Endothelial cell of umbilical vein (primary cell): ENCODE results near the gene EVI2A. TPM values are rescaled to one million over a fixed set of nuclear protein-coding genes. Genes with fewer than 3 reads are reported as not detected.

Source experiments
- BruUV-seq: library from RNA; stranded (reverse); fragments of 400-500 nt; replicated peaks from 2 replicates; lab custom pipeline; 2021; lab: Mats Ljungman, UMichigan
- CTCF ChIA-PET: fragments of 300-600, 350-600 bp; sonication (Branson Sonifier 250); formaldehyde crosslinking; loops from one replicate; lab custom pipeline; 2021; ENCODE audit warnings: antibody characterized with exemption, inconsistent platforms; lab: Charles Lee
- POLR2A ChIA-PET: fragments of 300-600, 350-600 bp; sonication (Branson Sonifier 250); formaldehyde crosslinking; loops from one replicate; lab custom pipeline; 2021; ENCODE audit warnings: antibody characterized with exemption, inconsistent platforms; lab: Charles Lee
- DNase-seq: peaks from one replicate; pipeline ENCODE4 v3.0.0-alpha.2; 2011; ENCODE audit warnings: low read depth, low spot score
- FAIRE-seq: peaks from 2 replicates; lab custom pipeline; 2011; peaks lifted over from hg19 to GRCh38; lab: Jason Lieb, UNC
- H2AFZ ChIP-seq: 2 replicates; pipeline ENCODE4 v1.6.0; 2012; ENCODE audit warnings: low read depth, low read length, control low read depth, inconsistent platforms
- H3K27ac ChIP-seq: 2 replicates; pipeline ENCODE4 v1.5.1; 2011; ENCODE audit warnings: low read depth, mild to moderate bottlenecking, control low read depth, low read length, moderate library complexity; ENCODE audit not compliant: insufficient read depth
- H3K27me3 ChIP-seq, 2 experiments: 2 replicates each; pipeline versions ENCODE4 v1.6.0 to v1.6.1; 2011; ENCODE audit warnings: low read length in 2 of 2, mixed read lengths in 1 of 2; ENCODE audit not compliant: control insufficient read depth in 2 of 2, insufficient read depth in 2 of 2
- H3K36me3 ChIP-seq, 2 experiments: 2 replicates in 1 of 2; 3 replicates in 1 of 2; pipeline ENCODE4 v1.5.1; 2011; ENCODE audit warnings: low read length in 2 of 2, mild to moderate bottlenecking in 1 of 2, moderate library complexity in 1 of 2; ENCODE audit not compliant: control insufficient read depth in 2 of 2, insufficient read depth in 2 of 2; ENCODE audit errors: extremely low read depth in 1 of 2
- H3K4me1 ChIP-seq: 3 replicates; pipeline ENCODE4 v1.5.1; 2011; ENCODE audit warnings: mild to moderate bottlenecking, low read length; ENCODE audit not compliant: control insufficient read depth, insufficient read depth; ENCODE audit errors: extremely low read depth
- H3K4me2 ChIP-seq: 2 replicates; pipeline ENCODE4 v1.6.1; 2011; ENCODE audit warnings: low read length, control low read depth, mixed read lengths; ENCODE audit not compliant: insufficient read depth
- H3K4me3 ChIP-seq, 3 experiments: fragments of 200-600 bp in 1 of 3; sonication (generic), shearing (Covaris generic) in 1 of 3; replicated peaks in 1 of 3; 2 replicates each; pipeline ENCODE4 v1.5.1; 2011 to 2016; ENCODE audit warnings: control low read depth in 3 of 3, low read length in 3 of 3, mild to moderate bottlenecking in 2 of 3, inconsistent platforms in 1 of 3, low read depth in 1 of 3, moderate library complexity in 1 of 3; ENCODE audit not compliant: insufficient read depth in 1 of 3
- H3K79me2 ChIP-seq: 2 replicates; pipeline ENCODE4 v1.6.0; 2012; ENCODE audit warnings: low read length, inconsistent platforms; ENCODE audit not compliant: control insufficient read depth, insufficient read depth
- H3K9ac ChIP-seq: replicated peaks from 2 replicates; pipeline ENCODE3; 2011; ENCODE audit warnings: low read length, control low read depth; ENCODE audit not compliant: insufficient read depth; ENCODE audit errors: extremely low read depth
- H3K9me1 ChIP-seq: replicated peaks from 3 replicates; pipeline ENCODE4 v1.6.0; 2011; ENCODE audit warnings: mild to moderate bottlenecking, low read length; ENCODE audit not compliant: control insufficient read depth, insufficient read depth; ENCODE audit errors: extremely low read depth
- H3K9me3 ChIP-seq: replicated peaks from 2 replicates; pipeline ENCODE4 v1.5.1; 2012; ENCODE audit warnings: low read length, inconsistent platforms; ENCODE audit not compliant: control insufficient read depth, insufficient read depth
- H4K20me1 ChIP-seq: replicated peaks from 2 replicates; pipeline ENCODE3; 2011; ENCODE audit warnings: mild to moderate bottlenecking, low read length; ENCODE audit not compliant: control insufficient read depth, insufficient read depth; ENCODE audit errors: extremely low read depth
- CTCF ChIP-seq, 2 donors: IDR thresholded peaks; 1 replicate in 1 of 2; 2 replicates in 1 of 2; pipeline ENCODE4 v1.5.1; 2011; ENCODE audit warnings: low read length in 2 of 2, mild to moderate bottlenecking in 2 of 2, moderate library complexity in 2 of 2, control low read depth in 1 of 2, inconsistent platforms in 1 of 2, low read depth in 1 of 2; ENCODE audit not compliant: insufficient read depth in 1 of 2; ENCODE audit errors: extremely low read depth in 1 of 2
- EZH2 ChIP-seq: IDR thresholded peaks from 2 replicates; pipeline ENCODE4 v1.6.1; 2012; ENCODE audit warnings: borderline replicate concordance, low read depth, mild to moderate bottlenecking, moderate library complexity, low read length, inconsistent platforms; ENCODE audit not compliant: severe bottlenecking
- FOS ChIP-seq: IDR thresholded peaks from 2 replicates; pipeline ENCODE4 v1.6.1; 2011; ENCODE audit warnings: mild to moderate bottlenecking, low read length, moderate library complexity, borderline replicate concordance; ENCODE audit not compliant: insufficient read depth
- GATA2 ChIP-seq: IDR thresholded peaks from 2 replicates; pipeline ENCODE4 v1.7.0; 2011; ENCODE audit warnings: low read depth, mild to moderate bottlenecking, moderate library complexity, mixed read lengths, low read length; ENCODE audit not compliant: insufficient read length, insufficient read depth
- JUN ChIP-seq: IDR thresholded peaks from 2 replicates; pipeline ENCODE4 v1.6.1; 2011; ENCODE audit warnings: borderline replicate concordance, low read depth; ENCODE audit not compliant: insufficient read length, insufficient read depth
- MYC ChIP-seq: IDR thresholded peaks from one replicate; pipeline ENCODE4 v1.6.1; 2011; ENCODE audit warnings: mild to moderate bottlenecking, low read depth, low read length
- POLR2A ChIP-seq: IDR thresholded peaks from 2 replicates; pipeline ENCODE4 v1.6.1; 2012; ENCODE audit warnings: low read depth, mild to moderate bottlenecking, control low read depth, low read length
- POLR2AphosphoS5 ChIP-seq: IDR thresholded peaks from 2 replicates; pipeline ENCODE4 v1.6.1; 2012; ENCODE audit warnings: low read depth, mild to moderate bottlenecking, control low read depth, low read length, moderate library complexity; ENCODE audit not compliant: insufficient read depth
- dilution Hi-C: fragments of 300-500 bp; cut with MboI; formaldehyde crosslinking; loops from one replicate; pipeline ENCODE4 v1.15.0; 2019; ENCODE audit warnings: low sequenced_read_pairs; ENCODE audit not compliant: extremely low pct_ligation_motif_present
- intact Hi-C: fragments of 100-400 bp; cut with micrococcal nuclease; formaldehyde crosslinking; loops from one replicate; pipeline ENCODE4 v1.10.0; 2022
- polyA plus RNA-seq, 4 experiments: library from polyadenylated mRNA; depleted of rRNA in 3 of 4; stranded (reverse) in 3 of 4; unstranded in 1 of 4; fragments of >200 nt; gene quantifications; 2 replicates each; pipeline versions ENCODE4 v1.2.1 to v1.2.3, GENCODE V29; 2011 to 2012; ENCODE audit warnings: missing spikeins in 1 of 4
- total RNA-seq: library from RNA; stranded (reverse); gene quantifications from 2 replicates; pipeline ENCODE4 v1.2.3, GENCODE V29; 2021
- TF ChIP-seq, protein P1 (sequence below): IDR thresholded peaks from 2 replicates; pipeline ENCODE4 v1.6.1; 2011; ENCODE audit not compliant: insufficient read depth, insufficient read length

EVI2A gene
- total and polyA plus RNA-seq, 2 donors (not counting 3 experiments of a cell fraction or from before 2014, with no cell fraction given): 0.07 to 0.22 TPM

DNA sequence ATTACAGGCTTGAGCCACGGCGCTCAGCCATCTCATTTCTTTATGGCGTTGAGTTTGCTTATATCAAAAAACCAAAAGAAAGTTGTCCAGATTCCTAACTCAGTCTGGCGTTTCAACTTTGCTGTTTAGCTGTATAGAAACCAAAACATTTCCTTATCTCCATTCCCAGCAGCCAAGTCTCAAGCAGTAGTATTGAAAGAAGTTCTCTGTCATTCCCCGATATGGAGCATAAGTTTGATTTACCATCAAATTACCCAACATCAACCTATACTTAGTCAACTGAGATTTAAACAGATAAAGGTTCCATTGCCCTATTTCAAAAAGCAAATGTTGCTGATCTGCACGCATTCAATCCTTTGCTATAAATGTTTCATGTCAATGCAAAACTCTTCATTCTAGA lies 42.6 kb upstream of the EVI2A start:
- BruUV-seq: no TSS peak
- FAIRE-seq: peak; percentile 35
- CTCF ChIA-PET: no interaction called here

More for the DNA sequence above, 42.6 kb upstream of the EVI2A start:
- H3K27me3 ChIP-seq: no peaks in the 10 kb centered on the region
- POLR2A ChIA-PET: no interaction called here
- no peaks in the 10 kb centered on the region for H3K79me2 ChIP-seq
- no peak for DNase-seq
- intact Hi-C loops (no loop called here), dilution Hi-C loops (no loop called here)
- H2AFZ ChIP-seq: no peak overlapping the region
- no peaks in the 10 kb centered on the region for H3K9me1 ChIP-seq
- H3K4me1 ChIP-seq: no peaks in the 10 kb centered on the region
- H3K4me3 ChIP-seq: no peak overlapping the region
- TF ChIP-seq, protein P1, sequence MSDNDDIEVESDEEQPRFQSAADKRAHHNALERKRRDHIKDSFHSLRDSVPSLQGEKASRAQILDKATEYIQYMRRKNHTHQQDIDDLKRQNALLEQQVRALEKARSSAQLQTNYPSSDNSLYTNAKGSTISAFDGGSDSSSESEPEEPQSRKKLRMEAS: no peak
- TF ChIP-seq JUN (no peak), POLR2A (no peak), POLR2AphosphoS5 (no peak), FOS (no peak), EZH2 (no peak), CTCF (IDR thresholded peaks at IDR 0.05; ENCODE audit: extremely low read depth in 1 of 2, insufficient read depth in 1 of 2, low read depth in 1 of 2, low read length in 2 of 2) (no peak), MYC (no peak), GATA2 (no peak)
- H3K36me3 ChIP-seq: peaks cover 0 to 5% of the 10 kb centered on the region in 2 experiments
- H3K9ac ChIP-seq: no peak overlapping the region
- H3K9me3 ChIP-seq: no peaks in the 10 kb centered on the region
- H4K20me1 ChIP-seq: no peaks in the 10 kb centered on the region
- no peak overlapping the region for H3K4me2 ChIP-seq
- H3K27ac ChIP-seq: no peak overlapping the region
